Measurements from ENCODE around the gene SEZ6L2. TPM values are rescaled to one million over a fixed set of nuclear protein-coding genes. Genes with fewer than 3 reads are reported as not detected.

The SEZ6L2 gene
- total RNA-seq, 4 donors from 2014 or later, result 0.33 to 1.5 (median 0.79) TPM

GRCh38 chr16:29844575-29845331 is 54.6 kb downstream of the SEZ6L2 start:
- Histone ChIP-seq H3K27ac (no peak overlapping the region), H3K4me1 (peaks cover 0 to 8% of the 10 kb centered on the region in 2 donors), H3K36me3 (peaks cover 47 to 67% of the 10 kb centered on the region in 2 donors), H3K9me3 (no peaks in the 10 kb centered on the region), H3K27me3 (no peaks in the 10 kb centered on the region), H3K4me3 (replicated peaks in 1 of 3) (no peak overlapping the region)
- intact Hi-C loops (cut with DNase I), result no loop called here
- TF ChIP-seq POLR2A (IDR thresholded peaks at IDR 0.05), result no peak
- 90 to 91% methylated on average over 17 to 28 of the region's 28 CpGs for WGBS, 2 donors
- DNase-seq, result peak in 1 of 2 donors; percentile 29

GRCh38 chr16:29843931-29844330 is 55.4 kb downstream of the SEZ6L2 start:
- no peak overlapping the region for H3K27ac ChIP-seq
- H3K9me3 ChIP-seq, result no peaks in the 10 kb centered on the region
- intact Hi-C loops (cut with DNase I), result no loop called here
- no peak overlapping the region for H3K4me3 ChIP-seq (replicated peaks in 1 of 3)
- no peak for DNase-seq
- H3K36me3 ChIP-seq, result peaks cover 47 to 69% of the 10 kb centered on the region in 2 donors
- TF ChIP-seq POLR2A (IDR thresholded peaks at IDR 0.05) (no peak), CTCF (IDR thresholded peaks at IDR 0.05) (no peak)
- peaks cover 0 to 1% of the 10 kb centered on the region in 2 donors for H3K4me1 ChIP-seq
- 94 to 99% methylated on average over 8 of the region's 8 CpGs for WGBS, 2 donors
- H3K27me3 ChIP-seq, result no peaks in the 10 kb centered on the region

GRCh38 chr16:29842732-29843346 is 56.5 kb downstream of the SEZ6L2 start:
- intact Hi-C loops (cut with DNase I), result no loop called here

GRCh38 chr16:29841631-29842030 is 57.7 kb downstream of the SEZ6L2 start:
- DNase-seq, result no peak
- H3K4me1 ChIP-seq, result no peaks in the 10 kb centered on the region
- peaks cover 56 to 80% of the 10 kb centered on the region in 2 donors for H3K36me3 ChIP-seq
- H3K27me3 ChIP-seq, result no peaks in the 10 kb centered on the region
- TF ChIP-seq CTCF (IDR thresholded peaks at IDR 0.05) (no peak), POLR2A (IDR thresholded peaks at IDR 0.05) (no peak)
- H3K4me3 ChIP-seq (replicated peaks in 1 of 3), result no peak overlapping the region
- H3K9me3 ChIP-seq, result no peaks in the 10 kb centered on the region
- intact Hi-C loops (cut with DNase I), result no loop called here
- H3K27ac ChIP-seq, result no peak overlapping the region
- 85 to 100% methylated on average over 1 to 16 of the region's 23 CpGs for WGBS, 2 donors

More at GRCh38 chr16:29842732-29843346, 56.5 kb downstream of the SEZ6L2 start:
- peaks cover 50 to 78% of the 10 kb centered on the region in 2 donors for H3K36me3 ChIP-seq
- DNase-seq, result no peak
- H3K4me3 ChIP-seq (replicated peaks in 1 of 3), result no peak overlapping the region
- 96 to 98% methylated on average over 9 of the region's 9 CpGs for WGBS, 2 donors
- H3K4me1 ChIP-seq, result no peaks in the 10 kb centered on the region
- TF ChIP-seq POLR2A (IDR thresholded peaks at IDR 0.05) (no peak), CTCF (IDR thresholded peaks at IDR 0.05) (no peak)
- H3K9me3 ChIP-seq, result no peaks in the 10 kb centered on the region
- no peak overlapping the region for H3K27ac ChIP-seq
- H3K27me3 ChIP-seq, result no peaks in the 10 kb centered on the region

- no peak for DNase-seq
- Histone ChIP-seq H3K4me1 (no peaks in the 10 kb centered on the region), H3K27ac (no peak overlapping the region), H3K36me3 (peaks cover 53 to 77% of the 10 kb centered on the region in 2 donors), H3K9me3 (no peaks in the 10 kb centered on the region), H3K27me3 (no peaks in the 10 kb centered on the region), H3K4me3 (replicated peaks in 1 of 3) (no peak overlapping the region)
- no peak for TF ChIP-seq CTCF (IDR thresholded peaks at IDR 0.05)
- no peak for TF ChIP-seq POLR2A (IDR thresholded peaks at IDR 0.05)
- WGBS, 2 donors, result 88 to 93% methylated on average over 10 of the region's 10 CpGs
- intact Hi-C loops (cut with DNase I), result no loop called here
These were observed 59.1 kb downstream of the SEZ6L2 start for GRCh38 chr16:29840240-29840639.

All from thyroid gland (tissue), 4 donors.